K562 (cell line): Measurements from ENCODE around the gene ATP5ME. TPM values are rescaled to one million over a fixed set of nuclear protein-coding genes. Genes with fewer than 3 reads are reported as not detected.
A peak's percentile ranks its signal among the peaks of the same experiment; 100 is the strongest.

Experiments used
- ARID4B ChIP-seq: sonication (generic); formaldehyde crosslinking; IDR thresholded peaks from 2 replicates; pipeline ENCODE4 v1.8.0; 2022; ENCODE audit warnings: mild to moderate bottlenecking, missing genetic modification reagents
- ATF2 ChIP-seq: sonication (generic); formaldehyde crosslinking; IDR thresholded peaks from 2 replicates; pipeline ENCODE4 v1.8.1; 2022; ENCODE audit warnings: missing genetic modification reagents
- CTCFL ChIP-seq: IDR thresholded peaks from 2 replicates; pipeline ENCODE4 v1.6.1; 2011; ENCODE audit warnings: borderline replicate concordance, low read depth, mild to moderate bottlenecking, moderate library complexity, low read length; ENCODE audit not compliant: insufficient read depth, poor library complexity, severe bottlenecking
- CXXC5 ChIP-seq: fragments of 250-450 bp; sonication (Bioruptor Pico); IDR thresholded peaks from 2 replicates; pipeline ENCODE4 v1.8.0; 2022; ENCODE audit warnings: inconsistent platforms, mild to moderate bottlenecking, moderate library complexity
- ETS1 ChIP-seq: conservative IDR thresholded peaks from 2 replicates; pipeline ENCODE4 v1.6.1; 2011; ENCODE audit warnings: low read depth, mild to moderate bottlenecking, low read length; ENCODE audit not compliant: control insufficient read depth
- GABPB1 ChIP-seq: sonication (generic); formaldehyde crosslinking; IDR thresholded peaks from 2 replicates; pipeline ENCODE4 v1.8.0; 2022; ENCODE audit warnings: mild to moderate bottlenecking, missing genetic modification reagents
- MBD2 ChIP-seq: sonication (generic); IDR thresholded peaks from 2 replicates; pipeline ENCODE4 v1.6.1; 2016; ENCODE audit warnings: low read depth, borderline replicate concordance
- NBN ChIP-seq: fragments of 450-650 bp; IDR thresholded peaks from 2 replicates; pipeline ENCODE4 v1.6.1; 2016; ENCODE audit warnings: low read depth, mild to moderate bottlenecking
- NFIX ChIP-seq: fragments of 250-450 bp; sonication (Bioruptor Pico); IDR thresholded peaks from 2 replicates; pipeline ENCODE4 v1.4.0; 2020; ENCODE audit warnings: low read depth, mild to moderate bottlenecking, moderate library complexity
- PCBP2 ChIP-seq: fragments of 200-400 bp; formaldehyde crosslinking; IDR thresholded peaks from 2 replicates; pipeline ENCODE4 v1.6.1; 2018; ENCODE audit warnings: low read length, low read depth, mild to moderate bottlenecking, moderate library complexity; ENCODE audit not compliant: poor library complexity, severe bottlenecking
- SMARCB1 ChIP-seq: IDR thresholded peaks from 2 replicates; pipeline ENCODE4 v1.6.1; 2011; ENCODE audit warnings: improper control_type of control experiment, low read depth; ENCODE audit not compliant: insufficient read length
- THRAP3 ChIP-seq: fragments of 450-650 bp; IDR thresholded peaks from 2 replicates; pipeline ENCODE4 v1.6.1; 2016; ENCODE audit warnings: mild to moderate bottlenecking, inconsistent platforms, borderline replicate concordance
- VEZF1 ChIP-seq: fragments of 200-800 bp; sonication (Bioruptor generic); IDR thresholded peaks from 2 replicates; pipeline ENCODE4 v1.6.1; 2017; ENCODE audit warnings: missing genetic modification characterization, missing compliant biosample characterization
- polyA plus RNA-seq, 8 experiments: library from polyadenylated mRNA; depleted of rRNA in 4 of 8; stranded (reverse) in 5 of 8; unstranded in 3 of 8; fragments of >200 nt; fragmentation: Nextera tagmentation in 2 of 8; fragmentation: Illumina TruSeq in 1 of 8; extraction: Ambion mirVana in 2 of 8; extraction: Trizol in 1 of 8; gene quantifications; 2 replicates each; pipeline versions ENCODE4 v1.2.1 to v1.2.3, GENCODE V29; 2011 to 2014; ENCODE audit warnings: inconsistent platforms in 1 of 8, missing spikeins in 1 of 8
- total RNA-seq, 7 experiments: library from RNA; depleted of rRNA in 6 of 7; stranded (reverse); fragments of >200 nt in 6 of 7; fragmentation: Illumina TruSeq in 2 of 7; extraction: Trizol in 2 of 7; gene quantifications; 2 replicates each; pipeline versions ENCODE4 v1.2.1 to v1.2.3, GENCODE V29; 2011 to 2021; ENCODE audit warnings: low replicate concordance in 1 of 7

The ATP5ME gene
- total and polyA plus RNA-seq, 9 of the 15 experiments (the other 6 are each of a cell fraction or from before 2014, with no cell fraction given): 509 to 2,480 (median 887) TPM

- TF ChIP-seq VEZF1 (CRISPR knock-in tag) (peak; percentile 78), NFIX (CRISPR knock-in tag) (no peak), NBN (peak; percentile 86; the same call in 1 of the 2 replicates), MBD2 (0 out of 2 replicates have a peak, but pooled peaks have one; percentile 48), CXXC5 (CRISPR knock-in tag) (peak; percentile 89), CTCFL (peak; percentile 84), SMARCB1 (no peak), ARID4B (CRISPR knock-in tag) (no peak), ATF2 (CRISPR knock-in tag) (peak; percentile 98), GABPB1 (peak; percentile 99), PCBP2 (no peak), ETS1 (peak; percentile 77), THRAP3 (no peak)
These were observed at the start of gene ATP5ME, which contains the start of gene MYL5 (continued) for GRCh38 chr4:674172-675035.
